Uterus (tissue), 4 donors: ENCODE measurements around the gene PDE8A. TPM values are rescaled to one million over a fixed set of nuclear protein-coding genes. Genes with fewer than 3 reads are reported as not detected.

Source experiments
- DNase-seq, 2 donors: peaks; one replicate each; pipeline ENCODE4 v3.0.0-alpha.2; 2019 to 2020
- H3K27ac ChIP-seq, 2 donors: fragments of 200-600 bp; sonication (generic); 1 replicate in 1 of 2; 2 replicates in 1 of 2; pipeline ENCODE4 v1.5.1; 2016 to 2018
- H3K27me3 ChIP-seq, 2 donors: fragments of 200-600 bp; sonication (generic); one replicate each; pipeline ENCODE4 v1.5.1; 2018 to 2019; ENCODE audit warnings: control low read depth in 1 of 2
- H3K36me3 ChIP-seq, 2 donors: fragments of 200-600 bp; sonication (generic); one replicate each; pipeline ENCODE4 v1.5.1; 2019; ENCODE audit warnings: control low read depth in 1 of 2
- H3K4me1 ChIP-seq, 2 donors: fragments of 200-600 bp; sonication (generic); one replicate each; pipeline ENCODE4 v1.5.1; 2018 to 2019; ENCODE audit warnings: control low read depth in 1 of 2
- H3K4me3 ChIP-seq, 2 donors: fragments of 200-600 bp; sonication (generic); 1 replicate in 1 of 2; 2 replicates in 1 of 2; pipeline ENCODE4 v1.5.1; 2018 to 2019; ENCODE audit warnings: mild to moderate bottlenecking in 1 of 2
- H3K9me3 ChIP-seq, 2 donors: fragments of 200-600 bp; sonication (generic); one replicate each; pipeline ENCODE4 v1.5.1; 2019; ENCODE audit warnings: control low read depth in 1 of 2
- CTCF ChIP-seq, 4 experiments: fragments of 200-600 bp in 2 of 4; fragments of 450-650 bp in 2 of 4; sonication (generic) in 2 of 4; IDR thresholded peaks; one replicate each; pipeline ENCODE4 v1.5.1; 2016 to 2019; ENCODE audit warnings: antibody characterized with exemption in 4 of 4, mild to moderate bottlenecking in 2 of 4, moderate library complexity in 1 of 4
- POLR2A ChIP-seq, 2 donors: fragments of 450-650 bp; IDR thresholded peaks; one replicate each; pipeline ENCODE4 v1.6.1; 2016; ENCODE audit warnings: antibody characterized with exemption in 2 of 2, mild to moderate bottlenecking in 1 of 2, moderate library complexity in 1 of 2
- intact Hi-C: fragments of 100-400 bp; cut with DNase I; formaldehyde crosslinking; loops from one replicate; pipeline ENCODE4 v1.15.1; 2023; ENCODE audit warnings: low total_unique reads
- total RNA-seq, 4 donors: library from RNA; depleted of rRNA in 3 of 4; stranded (reverse); fragments of >200 nt in 3 of 4; gene quantifications; one replicate each; pipeline versions ENCODE4 v1.1.0 to v1.2.4, GENCODE V29; 2014 to 2023
- donor health status: DM: yes; HTN: yes; CAD: no.

The PDE8A gene
- total RNA-seq, 4 donors from 2014 or later = 25.1 to 67.0 (median 34.0) TPM

GRCh38 chr15:85124173-85124572 lies 142.5 kb downstream of the PDE8A start:
- intact Hi-C loops = no loop called here

GRCh38 chr15:85125056-85125661 lies 143.5 kb downstream of the PDE8A start:
- Histone ChIP-seq H3K27me3 (no peaks in the 10 kb centered on the region), H3K27ac (no peak overlapping the region), H3K36me3 (no peaks in the 10 kb centered on the region), H3K4me1 (no peaks in the 10 kb centered on the region), H3K4me3 (no peak overlapping the region), H3K9me3 (no peaks in the 10 kb centered on the region)
- intact Hi-C loops = no loop called here
- DNase-seq = no peak
- TF ChIP-seq POLR2A (IDR thresholded peaks at IDR 0.05) (no peak), CTCF (IDR thresholded peaks at IDR 0.05) (no peak)

More at GRCh38 chr15:85124173-85124572, 142.5 kb downstream of the PDE8A start:
- TF ChIP-seq POLR2A (IDR thresholded peaks at IDR 0.05) = no peak
- no peak for TF ChIP-seq CTCF (IDR thresholded peaks at IDR 0.05)
- Histone ChIP-seq H3K4me3 (no peak overlapping the region), H3K36me3 (no peaks in the 10 kb centered on the region), H3K4me1 (no peaks in the 10 kb centered on the region), H3K9me3 (no peaks in the 10 kb centered on the region), H3K27ac (no peak overlapping the region), H3K27me3 (no peaks in the 10 kb centered on the region)
- DNase-seq = no peak

GRCh38 chr15:85128621-85129020 lies 147.0 kb downstream of the PDE8A start:
- Histone ChIP-seq H3K4me3 (no peak overlapping the region), H3K27me3 (no peaks in the 10 kb centered on the region), H3K27ac (no peak overlapping the region), H3K9me3 (no peaks in the 10 kb centered on the region), H3K36me3 (no peaks in the 10 kb centered on the region), H3K4me1 (no peaks in the 10 kb centered on the region)
- TF ChIP-seq CTCF (IDR thresholded peaks at IDR 0.05) (no peak), POLR2A (IDR thresholded peaks at IDR 0.05) (no peak)
- intact Hi-C loops = no loop called here
- DNase-seq = no peak

GRCh38 chr15:85129881-85130280 lies 148.2 kb downstream of the PDE8A start:
- no peak for DNase-seq
- H3K4me1 ChIP-seq = no peaks in the 10 kb centered on the region
- H3K9me3 ChIP-seq = no peaks in the 10 kb centered on the region
- H3K36me3 ChIP-seq = no peaks in the 10 kb centered on the region
- no peaks in the 10 kb centered on the region for H3K27me3 ChIP-seq
- TF ChIP-seq POLR2A (IDR thresholded peaks at IDR 0.05) = no peak
- no peak for TF ChIP-seq CTCF (IDR thresholded peaks at IDR 0.05)
- H3K27ac ChIP-seq = no peak overlapping the region
- intact Hi-C loops = no loop called here
- no peak overlapping the region for H3K4me3 ChIP-seq

- DNase-seq = no peak
- Histone ChIP-seq H3K36me3 (no peaks in the 10 kb centered on the region), H3K4me3 (no peak overlapping the region), H3K27me3 (no peaks in the 10 kb centered on the region), H3K9me3 (no peaks in the 10 kb centered on the region), H3K4me1 (no peaks in the 10 kb centered on the region), H3K27ac (no peak overlapping the region)
- TF ChIP-seq POLR2A (IDR thresholded peaks at IDR 0.05) (no peak), CTCF (IDR thresholded peaks at IDR 0.05) (no peak)
- intact Hi-C loops = no loop called here
Observed at GRCh38 chr15:85131915-85132314, 150.3 kb downstream of the PDE8A start.
